Uterus (tissue), 2 donors: Measurements from ENCODE around the gene TOE1.

Experiments used
- CTCF ChIP-seq, 4 experiments: fragments of 200-600 bp in 2 of 4; fragments of 450-650 bp in 2 of 4; sonication (generic) in 2 of 4; IDR thresholded peaks; one replicate each; pipeline ENCODE4 v1.5.1; 2016 to 2019; ENCODE audit warnings: antibody characterized with exemption in 4 of 4, mild to moderate bottlenecking in 2 of 4, moderate library complexity in 1 of 4
- POLR2A ChIP-seq, 2 donors: fragments of 450-650 bp; IDR thresholded peaks; one replicate each; pipeline ENCODE4 v1.6.1; 2016; ENCODE audit warnings: antibody characterized with exemption in 2 of 2, mild to moderate bottlenecking in 1 of 2, moderate library complexity in 1 of 2

- TF ChIP-seq CTCF (IDR thresholded peaks at IDR 0.05), result no peak
- no peak for TF ChIP-seq POLR2A (IDR thresholded peaks at IDR 0.05)
Measured at GRCh38 chr1:45348020-45348419, 8.1 kb downstream of the TOE1 start.
